GM12891 (cell line): Measurements from ENCODE around the gene POLR1C.

Experiments used
- POLR2A ChIP-seq: IDR thresholded peaks from 2 replicates; pipeline ENCODE4 v1.6.1; 2011; ENCODE audit warnings: low read depth, low read length, control low read depth
- POLR2AphosphoS5 ChIP-seq: IDR thresholded peaks from 2 replicates; pipeline ENCODE4 v1.6.1; 2011; ENCODE audit warnings: low read depth, low read length, control low read depth
- TAF1 ChIP-seq: IDR thresholded peaks from 2 replicates; pipeline ENCODE4 v1.6.1; 2011; ENCODE audit warnings: low read depth, low read length, control low read depth

DNA sequence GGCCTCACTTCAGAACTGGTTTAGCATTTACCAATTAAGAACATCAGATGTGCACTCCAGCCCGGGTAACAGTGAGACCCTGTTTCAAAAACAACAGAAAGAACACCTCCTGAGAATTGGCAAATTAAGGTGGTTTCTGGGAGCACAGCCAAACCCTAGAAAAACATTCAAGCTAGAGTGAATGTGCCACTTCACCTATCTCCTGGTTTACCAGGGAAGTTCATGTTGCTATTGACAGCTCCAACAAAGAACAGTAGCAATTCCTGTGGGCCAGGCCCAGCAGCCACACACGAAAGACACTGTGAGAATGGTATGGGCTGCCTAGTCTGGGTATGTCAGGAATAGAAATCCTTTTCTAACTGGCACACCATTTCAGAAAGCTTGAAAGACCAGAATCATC is 4.9 kb downstream of the POLR1C start:
- TF ChIP-seq POLR2A (no peak), POLR2AphosphoS5 (no peak), TAF1 (no peak)
